ENCODE results near the gene MAN1B1. TPM values are rescaled to one million over a fixed set of nuclear protein-coding genes. Genes with fewer than 3 reads are reported as not detected.

The MAN1B1 gene
- total and polyA plus RNA-seq, 2 of the 4 experiments (the other 2 are of a cell fraction) = 28.7 to 55.1 TPM

DNA sequence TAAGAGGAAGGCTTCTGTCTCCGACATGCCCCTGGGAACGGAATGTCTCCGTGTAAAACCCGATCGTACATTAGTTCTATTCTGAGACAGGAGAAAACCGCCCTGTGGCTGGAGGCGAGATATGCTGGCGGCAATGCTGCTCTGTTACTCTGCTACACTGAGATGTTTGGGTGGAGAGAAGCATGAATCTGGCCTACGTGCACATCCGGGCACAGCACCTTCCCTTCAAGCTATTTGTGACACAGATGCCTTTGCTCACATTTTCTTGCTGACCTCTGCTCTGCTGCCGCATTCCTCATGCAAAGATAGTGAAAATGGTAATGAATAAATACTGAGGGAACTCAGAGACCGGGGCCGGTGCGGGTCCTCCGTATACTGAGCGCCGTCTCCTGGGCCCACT lies 29.9 kb downstream of the MAN1B1 start:
- Histone ChIP-seq H3K23ac (ENCODE audit: low read depth, low read length) (no peak overlapping the region), H3K4ac (ENCODE audit: low read depth, low read length) (no peak overlapping the region), H3K27me3 (ENCODE audit: control insufficient read depth, insufficient read depth, low read length) (no peaks in the 10 kb centered on the region), H4K5ac (ENCODE audit: low read depth, low read length) (no peak overlapping the region), H2BK15ac (ENCODE audit: low read depth, low read length) (no peak overlapping the region), H4K20me1 (ENCODE audit: insufficient read depth, low read length) (no peaks in the 10 kb centered on the region), H4K8ac (ENCODE audit: low read depth in 2 of 2, low read length in 2 of 2) (no peak overlapping the region), H2AK9ac (replicated peaks; ENCODE audit: low read depth, low read length, poor library complexity) (no peak overlapping the region), H3K18ac (ENCODE audit: low read depth, low read length) (no peak overlapping the region), H3K14ac (replicated peaks; ENCODE audit: low read depth, low read length) (no peak overlapping the region), H3K27ac (ENCODE audit: insufficient read depth, low read length) (no peak overlapping the region), H3K9me3 (ENCODE audit: control insufficient read depth, insufficient read depth, low read length) (no peaks in the 10 kb centered on the region), H3K56ac (ENCODE audit: extremely low read depth, insufficient read depth, low read length) (no peak overlapping the region), H3K9me1 (ENCODE audit: insufficient read depth, low read length) (no peaks in the 10 kb centered on the region), H3K36me3 (ENCODE audit: control insufficient read depth, insufficient read depth, low read length) (peaks cover 11% of the 10 kb centered on the region), H2BK20ac (ENCODE audit: low read depth, low read length) (no peak overlapping the region), H3K4me2 (ENCODE audit: low read depth, low read length) (no peak overlapping the region), H3K4me3 (ENCODE audit: insufficient read depth, low read depth, low read length) (no peak overlapping the region), H2BK120ac (ENCODE audit: low read depth, low read length) (no peak overlapping the region), H3K9ac (ENCODE audit: low read depth, low read length) (no peak overlapping the region), H2AK5ac (ENCODE audit: low read depth, low read length) (no peak overlapping the region), H4K91ac (ENCODE audit: insufficient read depth, low read depth, low read length) (no peak overlapping the region), H2BK5ac (ENCODE audit: low read depth, low read length, poor library complexity, severe bottlenecking) (no peak overlapping the region), H3K79me1 (ENCODE audit: low read depth in 1 of 2, low read length in 2 of 2) (0 out of 4 replicates have a peak, but pooled peaks cover 0 to 3% of the 10 kb centered on the region in 2 experiments), H3K4me1 (ENCODE audit: control insufficient read depth, insufficient read depth, low read length) (peaks cover 8% of the 10 kb centered on the region), H2AFZ (replicated peaks; ENCODE audit: low read length, poor library complexity) (no peak overlapping the region)
- ChIA-PET CTCF (no interaction called here), POLR2A (ENCODE audit: unreplicated experiment) (interaction anchor here (0.5 kb wide), 1 partner anchor 113 kb away, joined by 12 read pairs; no protein-coding TSS in a partner anchor)
- intact Hi-C loops (cut with micrococcal nuclease) (no loop called here), in situ Hi-C loops (cut with MboI; ENCODE audit: low sequenced_read_pairs) (no loop called here), dilution Hi-C loops (cut with HindIII; ENCODE audit: low sequenced_read_pairs, unreplicated experiment) (no loop called here)
- no peak for DNase-seq
- TF ChIP-seq POLR2A (IDR thresholded peaks at IDR 0.05; ENCODE audit: low read depth, low read length) = no peak
- TF ChIP-seq RFX5 (IDR thresholded peaks at IDR 0.05; ENCODE audit: low read depth, low read length) = no peak
- TF ChIP-seq NFE2L2 (IDR thresholded peaks at IDR 0.05; ENCODE audit: low read depth, low read length) = no peak
- TF ChIP-seq ELK1 (IDR thresholded peaks at IDR 0.05; ENCODE audit: borderline replicate concordance, low read depth, low read length) = no peak
- TF ChIP-seq RCOR1 (IDR thresholded peaks at IDR 0.05; ENCODE audit: insufficient replicate concordance, low read length) = no peak
- no peak for ATAC-seq (ENCODE audit: low read depth)
- BruUV-seq (replicated peaks) = no TSS peak
- WGBS, 2 experiments (ENCODE audit: extremely low coverage in 2 of 2, insufficient read length in 1 of 2) = 66% methylated on average over 10 of the region's 17 CpGs; no CpG with 5 or more reads in 1 of the 2 experiments
